Psoas muscle (tissue), 8 donors: Measurements from ENCODE around the gene RAB3GAP2. TPM values are rescaled to one million over a fixed set of nuclear protein-coding genes. Genes with fewer than 3 reads are reported as not detected.

Experiments
- ATAC-seq, 4 donors: fragments of 200-7000 bp; cut with Tn5 transposase; one replicate each; pipeline ENCODE4 v1.9.1; 2020; ENCODE audit warnings: moderate library complexity in 3 of 4, mild to moderate bottlenecking in 2 of 4
- DNase-seq, 2 donors: peaks; one replicate each; pipeline ENCODE4 v3.0.0-alpha.2; 2020
- H3K27ac ChIP-seq: fragments of 200-600 bp; one replicate; pipeline ENCODE4 v1.8.0; 2022
- H3K27me3 ChIP-seq, 3 donors: fragments of 200-600 bp in 1 of 3; one replicate each; pipeline versions ENCODE4 v1.6.1 to v1.8.0; 2013 to 2022; ENCODE audit warnings: low read length in 2 of 3, mild to moderate bottlenecking in 2 of 3, moderate library complexity in 1 of 3; ENCODE audit not compliant: insufficient read depth in 3 of 3
- H3K36me3 ChIP-seq, 2 donors: fragments of 200-600 bp in 1 of 2; one replicate each; pipeline versions ENCODE4 v1.6.1 to v1.8.0; 2013 to 2022; ENCODE audit warnings: low read depth in 1 of 2, mild to moderate bottlenecking in 1 of 2, moderate library complexity in 1 of 2; ENCODE audit not compliant: insufficient read depth in 1 of 2
- H3K4me1 ChIP-seq: fragments of 200-600 bp; one replicate; pipeline ENCODE4 v1.8.0; 2022
- H3K4me3 ChIP-seq: fragments of 200-600 bp; one replicate; pipeline ENCODE4 v1.8.0; 2022; ENCODE audit warnings: mild to moderate bottlenecking
- H3K9me3 ChIP-seq: fragments of 200-600 bp; one replicate; pipeline ENCODE4 v1.8.0; 2022
- WGBS, 3 donors: extraction: QIAGEN DNeasy Blood & Tissue Kit; methylation state at CpG; one replicate each; pipeline versions ENCODE4 v1.1.6 to v1.1.7; 2013; 5-methylcytosine and 5-hydroxymethylcytosine counted together
- intact Hi-C, 2 donors: fragments of 100-400 bp; cut with DNase I; formaldehyde crosslinking; loops; one replicate each; pipeline versions ENCODE4 v1.11.0 to v1.14.2; 2022
- polyA plus RNA-seq, 3 donors: library from polyadenylated mRNA; stranded (reverse); fragments of 200-250 nt; gene quantifications; one replicate each; pipeline ENCODE4 v1.2.3, GENCODE V29; 2013
- total RNA-seq, 4 donors: library from RNA; stranded (reverse); fragmentation: NEBNext Ultra II Directional in 2 of 4; extraction: Animal tissue kit (Norgen Biotek cat#: 25700) in 2 of 4; gene quantifications; one replicate each; pipeline versions ENCODE4 v1.2.1 to v1.2.4, GENCODE V29; 2021 to 2023
- TF ChIP-seq, protein P1 (sequence below): fragments of 200-600 bp; IDR thresholded peaks from one replicate; pipeline ENCODE4 v1.8.0; 2022; ENCODE audit warnings: antibody characterized with exemption
- donor health status: healthy with polysubstance abuse.
- donor health status: DM: no; HTN: no; CAD: no; lungs with moderate emphysema.
- donor health status: Bipolar disorder and iron deficiency.
- donor health status: healthy.
- donor health status: DM: yes; HTN: yes; CAD: no.
- donor health status: DM: no; HTN: no; CAD: no.
- donor health status: DM: no; HTN: no; CAD: no.
- donor health status: DM: yes; HTN: yes; CAD: no.

The RAB3GAP2 gene
- total and polyA plus RNA-seq, 7 donors: 5.8 to 28.6 (median 18.6) TPM

DNA sequence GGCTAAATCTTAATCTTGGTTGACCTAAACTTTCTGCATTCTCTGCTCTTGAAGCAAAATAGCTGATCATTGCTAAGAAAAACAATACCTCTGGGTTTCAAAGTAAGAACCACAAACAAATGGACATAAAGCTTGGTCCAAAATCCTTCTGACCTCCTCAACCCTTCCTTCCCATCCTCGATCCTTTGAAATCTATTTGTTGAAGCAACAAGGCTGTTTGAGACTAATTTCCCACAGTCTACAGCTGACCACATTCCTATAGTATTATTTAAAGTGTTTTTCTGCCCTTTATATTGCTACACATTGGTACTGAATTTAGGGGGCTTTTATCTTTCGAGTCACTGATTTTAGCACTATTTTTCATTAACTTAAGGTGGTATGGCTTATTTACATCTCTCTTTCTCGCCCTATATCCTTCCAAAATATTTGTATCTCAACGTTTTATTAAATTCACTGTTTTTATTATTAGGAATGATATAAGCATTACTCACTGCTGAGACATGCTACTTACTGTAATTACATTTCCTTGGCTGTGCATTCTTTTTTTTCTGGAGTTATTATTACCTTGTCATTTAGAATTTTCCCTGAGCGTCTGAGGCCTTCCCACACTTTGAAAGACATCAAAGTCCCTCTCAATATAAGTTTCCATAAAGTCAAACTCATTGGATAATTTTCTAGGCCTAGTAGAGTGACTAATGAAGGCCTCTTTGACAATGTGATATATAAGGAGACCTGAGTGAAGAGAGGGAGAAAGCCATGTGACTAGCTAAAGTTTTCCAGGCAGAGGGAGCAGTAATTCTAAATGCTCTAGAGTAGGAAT, 73.9 kb downstream of the RAB3GAP2 start:
- TF ChIP-seq, protein P1, sequence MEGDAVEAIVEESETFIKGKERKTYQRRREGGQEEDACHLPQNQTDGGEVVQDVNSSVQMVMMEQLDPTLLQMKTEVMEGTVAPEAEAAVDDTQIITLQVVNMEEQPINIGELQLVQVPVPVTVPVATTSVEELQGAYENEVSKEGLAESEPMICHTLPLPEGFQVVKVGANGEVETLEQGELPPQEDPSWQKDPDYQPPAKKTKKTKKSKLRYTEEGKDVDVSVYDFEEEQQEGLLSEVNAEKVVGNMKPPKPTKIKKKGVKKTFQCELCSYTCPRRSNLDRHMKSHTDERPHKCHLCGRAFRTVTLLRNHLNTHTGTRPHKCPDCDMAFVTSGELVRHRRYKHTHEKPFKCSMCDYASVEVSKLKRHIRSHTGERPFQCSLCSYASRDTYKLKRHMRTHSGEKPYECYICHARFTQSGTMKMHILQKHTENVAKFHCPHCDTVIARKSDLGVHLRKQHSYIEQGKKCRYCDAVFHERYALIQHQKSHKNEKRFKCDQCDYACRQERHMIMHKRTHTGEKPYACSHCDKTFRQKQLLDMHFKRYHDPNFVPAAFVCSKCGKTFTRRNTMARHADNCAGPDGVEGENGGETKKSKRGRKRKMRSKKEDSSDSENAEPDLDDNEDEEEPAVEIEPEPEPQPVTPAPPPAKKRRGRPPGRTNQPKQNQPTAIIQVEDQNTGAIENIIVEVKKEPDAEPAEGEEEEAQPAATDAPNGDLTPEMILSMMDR: no peak
- intact Hi-C loops: no loop called here
- H3K27ac ChIP-seq: no peak overlapping the region
- DNase-seq (no peak), ATAC-seq (no peak)
- peaks cover 0 to 81% of the 10 kb centered on the region in 2 donors for H3K36me3 ChIP-seq
- WGBS, 3 donors: 93 to 94% (median 94%) methylated on average over 5 of the region's 5 CpGs
- H3K9me3 ChIP-seq: no peaks in the 10 kb centered on the region
- no peaks in the 10 kb centered on the region for H3K4me1 ChIP-seq
- H3K4me3 ChIP-seq: no peak overlapping the region
- H3K27me3 ChIP-seq: no peaks in the 10 kb centered on the region

DNA sequence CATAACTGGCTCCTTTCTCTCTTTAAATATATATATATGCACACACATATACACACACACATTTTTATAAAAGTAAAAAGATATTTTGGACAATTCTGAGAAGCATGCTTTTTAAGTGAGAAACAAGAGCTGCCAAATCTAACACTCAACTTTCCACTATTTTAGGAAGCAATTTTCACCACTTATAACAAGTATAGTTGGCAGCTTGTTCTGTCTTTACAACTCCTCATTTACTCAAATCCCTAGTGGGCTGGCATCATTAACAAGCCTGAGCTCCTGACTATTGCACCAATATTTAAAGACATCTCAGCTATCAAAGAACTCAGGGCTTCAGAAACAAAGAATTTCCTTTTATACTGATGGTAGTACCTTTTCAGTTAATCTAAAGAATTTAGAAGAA, 76.6 kb downstream of the RAB3GAP2 start:
- Histone ChIP-seq H3K27me3 (no peaks in the 10 kb centered on the region), H3K9me3 (no peaks in the 10 kb centered on the region), H3K36me3 (peaks cover 4 to 81% of the 10 kb centered on the region in 2 donors), H3K4me1 (no peaks in the 10 kb centered on the region), H3K27ac (no peak overlapping the region), H3K4me3 (no peak overlapping the region)
- no peak for ATAC-seq
- TF ChIP-seq, protein P1: no peak
- intact Hi-C loops: no loop called here
- no peak for DNase-seq

DNA sequence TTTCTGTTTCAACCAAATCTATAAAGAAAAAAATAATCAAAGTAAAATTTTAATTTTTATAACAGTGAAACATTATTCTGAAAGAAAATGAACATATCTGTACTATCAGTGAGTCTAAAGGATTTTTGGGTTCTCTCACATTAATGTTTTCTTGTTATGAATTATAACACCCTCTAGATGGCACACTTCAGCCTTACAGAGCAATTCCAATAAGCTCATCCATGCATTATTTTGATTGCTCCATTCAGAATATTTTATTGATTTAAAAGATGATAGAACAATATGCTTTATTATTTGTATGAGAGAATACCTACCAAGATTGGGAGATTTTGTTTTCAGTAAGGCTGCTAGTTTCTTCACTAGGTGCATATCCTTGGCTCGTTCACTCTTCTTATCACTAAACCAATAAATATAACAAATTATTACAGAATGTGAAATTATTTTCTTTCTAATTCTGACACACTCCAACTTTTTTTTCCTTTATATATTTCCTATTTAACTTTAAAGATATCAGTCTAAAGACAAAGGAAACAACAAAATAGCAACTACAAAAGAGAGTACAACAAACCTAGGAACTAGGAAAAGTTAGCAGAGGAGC, 82.4 kb downstream of the RAB3GAP2 start:
- Histone ChIP-seq H3K4me3 (no peak overlapping the region), H3K27me3 (no peaks in the 10 kb centered on the region), H3K36me3 (peaks cover 4 to 99% of the 10 kb centered on the region in 2 donors), H3K27ac (no peak overlapping the region), H3K4me1 (no peaks in the 10 kb centered on the region), H3K9me3 (no peaks in the 10 kb centered on the region)
- no peak for ATAC-seq
- TF ChIP-seq, protein P1: peak; percentile 48
- intact Hi-C loops: no loop called here
- no peak for DNase-seq
- 97 to 100% (median 98%) methylated on average over 1 of the region's 1 CpG for WGBS, 3 donors

- H3K36me3 ChIP-seq: peaks cover 4 to 97% of the 10 kb centered on the region in 2 donors
- 87 to 92% (median 89%) methylated on average over 2 of the region's 2 CpGs for WGBS, 3 donors
- H3K27me3 ChIP-seq: no peaks in the 10 kb centered on the region
- H3K4me1 ChIP-seq: no peaks in the 10 kb centered on the region
- ATAC-seq (no peak), DNase-seq (no peak)
- H3K4me3 ChIP-seq: no peak overlapping the region
- intact Hi-C loops: no loop called here
- TF ChIP-seq, protein P1: no peak
- H3K27ac ChIP-seq: no peak overlapping the region
- no peaks in the 10 kb centered on the region for H3K9me3 ChIP-seq
Measured at GRCh38 chr1:220188538-220188937, 83.7 kb downstream of the RAB3GAP2 start.
